ENCODE results near the gene ARAP2. TPM values are rescaled to one million over a fixed set of nuclear protein-coding genes. Genes with fewer than 3 reads are reported as not detected.
A peak's percentile ranks its signal among the peaks of the same experiment; 100 is the strongest.

The ARAP2 gene
- total and polyA plus RNA-seq, 2 experiments from 2014 or later: 0.70 to 2.6 TPM

DNA sequence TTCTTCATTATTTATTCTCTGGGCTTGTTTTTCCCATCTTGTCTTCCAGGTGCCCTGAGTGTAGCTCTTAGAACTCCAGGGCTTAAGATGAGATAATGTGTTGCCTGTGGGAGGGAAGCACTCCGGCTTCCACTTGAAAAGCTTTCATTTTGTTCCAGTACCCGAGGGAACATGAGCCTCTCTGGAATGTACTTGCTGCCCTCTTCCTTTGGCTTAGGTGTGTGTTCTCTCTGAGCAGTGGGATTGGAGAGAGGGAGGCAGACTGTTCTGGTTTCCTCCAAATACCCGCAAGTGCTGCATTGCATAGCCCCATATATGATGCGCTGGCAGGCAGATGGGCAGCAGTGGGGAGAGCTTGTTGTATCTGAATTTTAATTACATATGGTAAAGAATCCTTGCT is 36.2 kb upstream of the ARAP2 start:
- H3K4me3 ChIP-seq: no peak overlapping the region
- TF ChIP-seq, protein P1, sequence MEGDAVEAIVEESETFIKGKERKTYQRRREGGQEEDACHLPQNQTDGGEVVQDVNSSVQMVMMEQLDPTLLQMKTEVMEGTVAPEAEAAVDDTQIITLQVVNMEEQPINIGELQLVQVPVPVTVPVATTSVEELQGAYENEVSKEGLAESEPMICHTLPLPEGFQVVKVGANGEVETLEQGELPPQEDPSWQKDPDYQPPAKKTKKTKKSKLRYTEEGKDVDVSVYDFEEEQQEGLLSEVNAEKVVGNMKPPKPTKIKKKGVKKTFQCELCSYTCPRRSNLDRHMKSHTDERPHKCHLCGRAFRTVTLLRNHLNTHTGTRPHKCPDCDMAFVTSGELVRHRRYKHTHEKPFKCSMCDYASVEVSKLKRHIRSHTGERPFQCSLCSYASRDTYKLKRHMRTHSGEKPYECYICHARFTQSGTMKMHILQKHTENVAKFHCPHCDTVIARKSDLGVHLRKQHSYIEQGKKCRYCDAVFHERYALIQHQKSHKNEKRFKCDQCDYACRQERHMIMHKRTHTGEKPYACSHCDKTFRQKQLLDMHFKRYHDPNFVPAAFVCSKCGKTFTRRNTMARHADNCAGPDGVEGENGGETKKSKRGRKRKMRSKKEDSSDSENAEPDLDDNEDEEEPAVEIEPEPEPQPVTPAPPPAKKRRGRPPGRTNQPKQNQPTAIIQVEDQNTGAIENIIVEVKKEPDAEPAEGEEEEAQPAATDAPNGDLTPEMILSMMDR (IDR thresholded peaks at IDR 0.05; ENCODE audit: low read depth, low read length): no peak
- peaks cover 14% of the 10 kb centered on the region for H3K4me1 ChIP-seq (ENCODE audit: low read depth)
- no peaks in the 10 kb centered on the region for H3K9me3 ChIP-seq (ENCODE audit: low read depth)
- DNase-seq (ENCODE audit: low read depth in 1 of 2, low spot score in 1 of 2): peak in 1 of 2 donors; percentile 67
- H3K27me3 ChIP-seq: no peaks in the 10 kb centered on the region
- H3K27ac ChIP-seq: no peak overlapping the region
- no peaks in the 10 kb centered on the region for H3K36me3 ChIP-seq

- H3K4me1 ChIP-seq (ENCODE audit: low read depth): peaks cover 14% of the 10 kb centered on the region
- no peak for DNase-seq (ENCODE audit: low read depth in 1 of 2, low spot score in 1 of 2)
- H3K9me3 ChIP-seq (ENCODE audit: low read depth): no peaks in the 10 kb centered on the region
- no peaks in the 10 kb centered on the region for H3K27me3 ChIP-seq
- H3K4me3 ChIP-seq: no peak overlapping the region
- no peaks in the 10 kb centered on the region for H3K36me3 ChIP-seq
- H3K27ac ChIP-seq: no peak overlapping the region
- TF ChIP-seq, protein P1 (IDR thresholded peaks at IDR 0.05; ENCODE audit: low read depth, low read length): no peak
Observed at GRCh38 chr4:36278789-36279188, 34.5 kb upstream of the ARAP2 start.

GRCh38 chr4:36277533-36277932 is 33.2 kb upstream of the ARAP2 start:
- no peaks in the 10 kb centered on the region for H3K9me3 ChIP-seq (ENCODE audit: low read depth)
- H3K27ac ChIP-seq: no peak overlapping the region
- H3K4me1 ChIP-seq (ENCODE audit: low read depth): peaks cover 14% of the 10 kb centered on the region
- TF ChIP-seq, protein P1 (IDR thresholded peaks at IDR 0.05; ENCODE audit: low read depth, low read length): no peak
- no peak overlapping the region for H3K4me3 ChIP-seq
- H3K27me3 ChIP-seq: no peaks in the 10 kb centered on the region
- no peak for DNase-seq (ENCODE audit: low read depth in 1 of 2, low spot score in 1 of 2)
- no peaks in the 10 kb centered on the region for H3K36me3 ChIP-seq

GRCh38 chr4:36274158-36274557 is 29.8 kb upstream of the ARAP2 start:
- Histone ChIP-seq H3K4me3 (no peak overlapping the region), H3K4me1 (ENCODE audit: low read depth) (no peaks in the 10 kb centered on the region), H3K27me3 (no peaks in the 10 kb centered on the region), H3K36me3 (no peaks in the 10 kb centered on the region), H3K9me3 (ENCODE audit: low read depth) (no peaks in the 10 kb centered on the region), H3K27ac (no peak overlapping the region)
- DNase-seq (ENCODE audit: low read depth in 1 of 2, low spot score in 1 of 2): no peak
- TF ChIP-seq, protein P1 (IDR thresholded peaks at IDR 0.05; ENCODE audit: low read depth, low read length): no peak

DNA sequence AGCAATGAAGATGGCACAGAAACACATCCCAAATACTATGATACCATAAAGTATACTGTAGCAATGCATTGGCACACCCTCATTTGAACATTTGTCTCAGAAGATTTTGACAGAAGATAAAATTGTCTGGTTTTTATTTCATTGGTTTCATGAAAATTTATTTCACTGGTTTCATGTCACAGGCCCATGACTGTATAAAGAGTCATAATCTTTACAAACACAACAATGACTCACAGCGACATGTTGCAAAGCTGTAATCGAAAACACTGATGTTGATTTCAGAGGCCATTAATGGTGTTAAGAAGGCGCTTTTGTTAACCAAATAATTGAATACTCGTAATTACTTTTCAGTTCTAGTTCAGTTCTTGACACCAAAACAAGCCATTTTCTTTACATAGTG is 29.0 kb upstream of the ARAP2 start:
- Histone ChIP-seq H3K9me3 (ENCODE audit: low read depth) (no peaks in the 10 kb centered on the region), H3K27me3 (no peaks in the 10 kb centered on the region), H3K4me1 (ENCODE audit: low read depth) (no peaks in the 10 kb centered on the region), H3K4me3 (no peak overlapping the region), H3K27ac (no peak overlapping the region), H3K36me3 (no peaks in the 10 kb centered on the region)
- TF ChIP-seq, protein P1 (IDR thresholded peaks at IDR 0.05; ENCODE audit: low read depth, low read length): no peak
- no peak for DNase-seq (ENCODE audit: low read depth in 1 of 2, low spot score in 1 of 2)

All from cardiac muscle cell (in vitro differentiated cells and primary cell).